ENCODE measurements around the gene PREX1. TPM values are rescaled to one million over a fixed set of nuclear protein-coding genes. Genes with fewer than 3 reads are reported as not detected.

PREX1 gene
- total RNA-seq, 1 experiment from 2014 or later = 36.0 TPM

DNA sequence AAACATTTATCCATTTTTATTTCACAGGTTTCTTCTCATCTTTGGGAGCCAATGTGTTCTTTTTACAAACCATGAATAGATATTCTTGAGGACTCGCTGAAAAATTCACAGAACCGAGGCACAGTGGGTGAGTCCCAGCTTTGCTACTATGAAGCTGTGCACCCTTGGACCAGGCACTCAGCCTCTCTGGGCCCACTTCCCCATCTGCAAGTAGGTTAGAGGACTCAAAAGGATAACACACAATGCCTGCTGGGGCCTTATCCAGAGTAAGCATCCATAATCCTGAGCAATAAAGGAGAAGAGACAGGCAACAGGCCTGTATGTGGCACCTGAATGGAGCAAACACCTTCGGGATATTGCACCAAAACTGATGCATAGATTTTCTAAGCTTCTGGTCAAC, 153.3 kb downstream of the PREX1 start:
- H3K27me3 ChIP-seq (ENCODE audit: control insufficient read depth, insufficient read depth, low read length) = no peaks in the 10 kb centered on the region
- no peak for DNase-seq
- no peak overlapping the region for H3K4me3 ChIP-seq (ENCODE audit: insufficient read depth, low read depth, low read length)
- no peaks in the 10 kb centered on the region for H3K36me3 ChIP-seq (replicated peaks; ENCODE audit: control insufficient read depth, insufficient read depth, low read length)

- no peaks in the 10 kb centered on the region for H3K27me3 ChIP-seq (ENCODE audit: control insufficient read depth, insufficient read depth, low read length)
- H3K36me3 ChIP-seq (replicated peaks; ENCODE audit: control insufficient read depth, insufficient read depth, low read length) = no peaks in the 10 kb centered on the region
- H3K4me3 ChIP-seq (ENCODE audit: insufficient read depth, low read depth, low read length) = no peak overlapping the region
- DNase-seq = no peak
Measured at GRCh38 chr20:48673507-48673906, 154.3 kb downstream of the PREX1 start.

GRCh38 chr20:48672324-48672723, 155.5 kb downstream of the PREX1 start:
- H3K36me3 ChIP-seq (replicated peaks; ENCODE audit: control insufficient read depth, insufficient read depth, low read length) = no peaks in the 10 kb centered on the region
- H3K27me3 ChIP-seq (ENCODE audit: control insufficient read depth, insufficient read depth, low read length) = no peaks in the 10 kb centered on the region
- no peak for DNase-seq
- no peak overlapping the region for H3K4me3 ChIP-seq (ENCODE audit: insufficient read depth, low read depth, low read length)

GRCh38 chr20:48671141-48671540, 156.7 kb downstream of the PREX1 start:
- Histone ChIP-seq H3K36me3 (replicated peaks; ENCODE audit: control insufficient read depth, insufficient read depth, low read length) (no peaks in the 10 kb centered on the region), H3K27me3 (ENCODE audit: control insufficient read depth, insufficient read depth, low read length) (no peaks in the 10 kb centered on the region), H3K4me3 (ENCODE audit: insufficient read depth, low read depth, low read length) (no peak overlapping the region)
- no peak for DNase-seq

DNA sequence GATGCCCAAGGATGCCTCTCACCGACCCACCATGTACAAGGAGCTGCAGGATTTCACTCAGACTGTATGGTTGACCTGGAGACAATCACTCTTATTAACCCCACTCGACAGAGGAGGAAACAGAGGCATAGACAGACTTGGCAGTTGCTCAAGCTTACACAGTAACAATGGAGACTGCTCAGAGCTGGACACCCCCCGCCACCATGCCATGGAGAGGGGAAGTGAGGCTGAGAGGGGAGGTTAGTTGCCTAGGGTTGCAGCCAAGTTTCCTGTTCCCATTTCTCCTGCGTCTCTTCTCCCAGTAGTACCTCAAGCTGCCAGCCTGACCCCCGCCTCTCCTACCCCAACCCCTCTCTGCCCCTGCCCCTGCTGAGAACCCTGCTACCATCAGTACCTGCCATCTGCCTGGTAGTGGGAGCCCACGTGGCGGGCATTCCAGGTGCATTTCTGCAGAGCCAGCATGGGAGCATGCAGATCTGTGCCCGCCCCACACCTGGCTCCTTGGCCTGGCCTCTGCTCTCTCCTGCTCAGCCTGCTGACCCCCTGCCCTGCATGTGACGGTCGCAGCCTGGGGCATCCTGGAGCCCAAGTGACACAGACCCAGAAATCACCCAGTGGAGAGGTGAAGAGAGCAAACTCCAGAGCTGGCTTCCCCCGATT, 157.7 kb downstream of the PREX1 start:
- Histone ChIP-seq H3K27me3 (ENCODE audit: control insufficient read depth, insufficient read depth, low read length) (no peaks in the 10 kb centered on the region), H3K36me3 (replicated peaks; ENCODE audit: control insufficient read depth, insufficient read depth, low read length) (no peaks in the 10 kb centered on the region), H3K4me3 (ENCODE audit: insufficient read depth, low read depth, low read length) (no peak overlapping the region)
- no peak for DNase-seq

DNA sequence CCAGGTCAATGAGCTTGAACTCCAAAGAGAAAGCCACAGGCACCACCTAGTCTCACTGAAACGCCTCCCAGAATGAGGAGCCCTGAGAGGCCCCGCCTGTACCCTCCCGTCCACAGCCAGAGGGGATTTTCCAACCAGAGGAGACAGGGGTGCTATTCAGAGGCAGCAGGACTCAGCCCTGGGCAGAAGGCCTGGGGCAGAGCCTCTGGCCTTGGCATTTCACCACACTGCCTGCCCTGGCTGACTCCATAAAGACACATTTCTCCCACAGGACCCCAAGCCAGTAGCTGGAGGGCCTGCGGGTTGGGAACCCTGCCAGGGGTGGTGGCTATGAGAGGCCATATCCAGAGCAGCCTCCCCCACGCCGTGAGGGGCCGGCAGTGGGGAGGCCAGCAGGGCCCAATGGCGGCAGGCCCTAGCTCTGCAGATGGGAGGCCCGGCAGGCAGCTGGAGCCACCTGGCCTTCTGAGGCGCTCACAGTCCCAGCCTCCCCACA, 159.3 kb downstream of the PREX1 start:
- no peak overlapping the region for H3K4me3 ChIP-seq (ENCODE audit: insufficient read depth, low read depth, low read length)
- DNase-seq = peak; percentile 71
- no peaks in the 10 kb centered on the region for H3K36me3 ChIP-seq (replicated peaks; ENCODE audit: control insufficient read depth, insufficient read depth, low read length)
- no peaks in the 10 kb centered on the region for H3K27me3 ChIP-seq (ENCODE audit: control insufficient read depth, insufficient read depth, low read length)

DNA sequence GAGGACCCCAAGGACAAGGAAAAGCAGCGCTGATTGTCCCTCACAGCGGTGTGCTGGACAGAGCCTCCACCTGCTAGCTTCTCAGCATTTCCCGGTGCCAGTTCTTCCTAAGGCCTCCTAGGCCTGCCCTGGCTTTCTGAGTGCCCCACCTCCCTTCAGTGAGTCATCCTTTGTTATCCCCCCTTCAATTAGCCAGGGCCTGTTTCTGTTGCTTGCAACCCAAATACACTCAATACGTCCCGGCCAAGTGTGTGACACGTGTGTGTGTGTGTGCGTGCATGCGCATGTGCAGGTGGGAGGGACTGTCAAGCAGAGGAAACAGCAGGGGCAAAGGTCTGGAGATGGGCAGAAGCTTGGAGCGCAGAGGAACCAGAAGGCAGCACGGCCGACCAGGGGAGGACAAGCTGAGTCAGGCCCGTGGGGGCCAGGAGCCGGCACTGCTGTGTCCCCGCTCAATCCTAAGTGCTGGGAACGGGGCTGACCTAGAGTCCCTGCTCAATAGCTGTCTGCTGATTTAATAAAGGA, 159.8 kb downstream of the PREX1 start:
- H3K36me3 ChIP-seq (replicated peaks; ENCODE audit: control insufficient read depth, insufficient read depth, low read length) = no peaks in the 10 kb centered on the region
- peak; percentile 64 for DNase-seq
- H3K27me3 ChIP-seq (ENCODE audit: control insufficient read depth, insufficient read depth, low read length) = no peaks in the 10 kb centered on the region

GRCh38 chr20:48667481-48667880, 160.3 kb downstream of the PREX1 start:
- Histone ChIP-seq H3K36me3 (replicated peaks; ENCODE audit: control insufficient read depth, insufficient read depth, low read length) (no peaks in the 10 kb centered on the region), H3K27me3 (ENCODE audit: control insufficient read depth, insufficient read depth, low read length) (no peaks in the 10 kb centered on the region), H3K4me3 (ENCODE audit: insufficient read depth, low read depth, low read length) (no peak overlapping the region)
- DNase-seq = no peak

More for the DNA sequence above, 159.8 kb downstream of the PREX1 start:
- H3K4me3 ChIP-seq (ENCODE audit: insufficient read depth, low read depth, low read length) = no peak overlapping the region

- DNase-seq = no peak
- Histone ChIP-seq H3K36me3 (replicated peaks; ENCODE audit: control insufficient read depth, insufficient read depth, low read length) (no peaks in the 10 kb centered on the region), H3K27me3 (ENCODE audit: control insufficient read depth, insufficient read depth, low read length) (no peaks in the 10 kb centered on the region), H3K4me3 (ENCODE audit: insufficient read depth, low read depth, low read length) (no peak overlapping the region)
Measured at GRCh38 chr20:48665785-48666184, 162.0 kb downstream of the PREX1 start.

- Histone ChIP-seq H3K27me3 (ENCODE audit: control insufficient read depth, insufficient read depth, low read length) (no peaks in the 10 kb centered on the region), H3K36me3 (replicated peaks; ENCODE audit: control insufficient read depth, insufficient read depth, low read length) (no peaks in the 10 kb centered on the region), H3K4me3 (ENCODE audit: insufficient read depth, low read depth, low read length) (no peak overlapping the region)
- no peak for DNase-seq
Measured at GRCh38 chr20:48662711-48663110, 165.1 kb downstream of the PREX1 start.

DNA sequence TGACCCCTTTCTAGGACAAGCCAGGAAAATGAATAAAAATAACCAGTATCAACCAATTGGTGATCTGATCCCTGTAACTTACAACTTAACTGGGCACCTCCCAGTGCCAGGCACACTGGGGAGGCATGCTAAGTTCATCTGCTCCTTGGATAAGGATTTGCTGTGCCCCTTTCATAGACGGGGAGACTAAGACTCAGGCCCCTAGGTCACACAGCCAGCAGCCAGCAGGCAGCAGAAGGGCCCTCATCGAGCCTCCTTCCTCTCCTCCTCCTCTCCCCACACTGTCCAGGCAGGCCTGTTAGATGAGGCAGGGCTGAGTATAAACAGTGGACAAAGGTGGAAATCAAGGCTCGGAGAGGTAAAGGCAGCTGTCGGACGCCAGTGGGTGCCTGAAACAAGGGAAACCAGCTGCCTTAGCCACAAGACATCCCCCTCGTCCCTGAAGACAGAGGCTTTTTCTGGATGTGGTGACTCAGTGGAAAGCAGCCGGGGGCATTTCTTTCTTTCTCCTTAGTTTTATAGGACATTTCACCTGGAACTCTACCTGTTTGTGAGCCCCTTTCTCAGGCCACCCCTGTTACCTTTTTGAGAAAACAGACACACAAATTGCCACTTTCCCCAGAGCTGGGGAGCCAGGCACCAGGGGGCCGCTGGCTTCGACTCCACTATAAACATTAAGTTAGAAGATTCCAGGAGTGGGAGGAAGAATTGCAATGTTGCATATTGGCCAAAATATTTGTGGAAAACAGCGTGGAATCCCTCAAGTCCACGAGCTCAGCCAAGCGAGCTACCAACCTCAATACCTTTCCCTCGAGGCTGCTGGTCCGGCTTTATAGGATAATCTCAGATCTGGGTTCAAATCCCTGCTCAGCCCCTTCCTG, 166.0 kb downstream of the PREX1 start:
- Histone ChIP-seq H3K27me3 (ENCODE audit: control insufficient read depth, insufficient read depth, low read length) (no peaks in the 10 kb centered on the region), H3K36me3 (replicated peaks; ENCODE audit: control insufficient read depth, insufficient read depth, low read length) (no peaks in the 10 kb centered on the region), H3K4me3 (ENCODE audit: insufficient read depth, low read depth, low read length) (no peak overlapping the region)
- no peak for DNase-seq

- Histone ChIP-seq H3K36me3 (replicated peaks; ENCODE audit: control insufficient read depth, insufficient read depth, low read length) (no peaks in the 10 kb centered on the region), H3K27me3 (ENCODE audit: control insufficient read depth, insufficient read depth, low read length) (no peaks in the 10 kb centered on the region), H3K4me3 (ENCODE audit: insufficient read depth, low read depth, low read length) (no peak overlapping the region)
- no peak for DNase-seq
Measured at GRCh38 chr20:48660788-48661187, 167.0 kb downstream of the PREX1 start.

GRCh38 chr20:48659858-48660257, 167.9 kb downstream of the PREX1 start:
- no peak for DNase-seq
- H3K27me3 ChIP-seq (ENCODE audit: control insufficient read depth, insufficient read depth, low read length) = no peaks in the 10 kb centered on the region
- H3K36me3 ChIP-seq (replicated peaks; ENCODE audit: control insufficient read depth, insufficient read depth, low read length) = no peaks in the 10 kb centered on the region
- no peak overlapping the region for H3K4me3 ChIP-seq (ENCODE audit: insufficient read depth, low read depth, low read length)

- no peak for DNase-seq
- no peaks in the 10 kb centered on the region for H3K27me3 ChIP-seq (ENCODE audit: control insufficient read depth, insufficient read depth, low read length)
- no peak overlapping the region for H3K4me3 ChIP-seq (ENCODE audit: insufficient read depth, low read depth, low read length)
- no peaks in the 10 kb centered on the region for H3K36me3 ChIP-seq (replicated peaks; ENCODE audit: control insufficient read depth, insufficient read depth, low read length)
Measured at GRCh38 chr20:48658505-48658904, 169.3 kb downstream of the PREX1 start.

DNA sequence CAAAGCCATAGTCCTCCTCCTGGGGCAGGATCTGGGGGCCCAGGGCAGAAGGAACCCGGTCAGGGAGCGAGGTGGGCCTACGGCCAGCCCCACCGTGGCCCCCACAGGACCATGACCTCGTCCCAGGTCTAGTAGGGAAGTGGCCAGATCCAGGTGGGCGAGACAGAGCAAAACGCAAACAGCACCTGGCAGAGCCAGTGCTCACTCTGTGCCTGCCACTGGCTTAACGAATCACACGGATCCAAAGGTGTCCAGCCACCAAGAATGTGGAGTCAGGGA, 169.7 kb downstream of the PREX1 start:
- no peak for DNase-seq
- Histone ChIP-seq H3K4me3 (ENCODE audit: insufficient read depth, low read depth, low read length) (no peak overlapping the region), H3K36me3 (replicated peaks; ENCODE audit: control insufficient read depth, insufficient read depth, low read length) (no peaks in the 10 kb centered on the region), H3K27me3 (ENCODE audit: control insufficient read depth, insufficient read depth, low read length) (no peaks in the 10 kb centered on the region)

Data from H7 (cell line).